ENCODE measurements around the gene GBF1. TPM values are rescaled to one million over a fixed set of nuclear protein-coding genes. Genes with fewer than 3 reads are reported as not detected.

GBF1 gene
- total and polyA plus RNA-seq, 10 of the 15 experiments (the other 5 are each of a cell fraction or from before 2014, with no cell fraction given), result 0.82 to 42.0 (median 21.8) TPM

DNA sequence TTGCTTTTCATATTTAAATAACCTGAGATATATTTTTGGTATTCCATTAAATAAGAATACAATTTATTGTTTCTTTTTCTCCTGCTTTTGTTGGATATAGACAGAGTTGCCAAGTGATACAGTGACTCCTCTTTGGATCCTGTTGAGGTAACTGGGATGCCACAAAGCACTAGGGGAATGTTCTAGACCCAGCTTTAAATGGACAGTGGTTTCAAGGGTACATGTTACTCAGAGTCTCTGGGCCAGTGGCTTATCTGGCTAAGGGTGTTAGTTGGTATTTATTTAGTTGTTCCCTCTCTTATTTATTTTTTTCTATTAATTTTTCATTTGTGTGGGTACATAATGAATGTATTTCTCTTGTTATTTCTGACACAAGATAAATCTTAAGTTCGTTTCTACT lies 9.1 kb downstream of the GBF1 start:
- WGBS (ENCODE audit: insufficient coverage, insufficient replicate concordance, low lambda C conversion rate, missing lambda C conversion rate), result 52% methylated on average over 1 of the region's 1 CpG
- ChIA-PET CTCF (interaction anchor here (1.0 to 1.8 kb wide), 5 partner anchors 12 to 25 kb away, joined by 3 to 8 read pairs (median 4); no protein-coding TSS in a partner anchor), SMC1A (ENCODE audit: uncharacterized antibody, unreplicated experiment) (interaction anchor here (1.4 to 5.5 kb wide), 2 partner anchors 13 to 98 kb away, joined by 3 to 18 read pairs; no protein-coding TSS in a partner anchor), POLR2A (interaction anchor here (1.3 to 1.9 kb wide), 2 partner anchors 10 to 12 kb away, joined by 4 to 5 read pairs; no protein-coding TSS in a partner anchor), RAD21 (ENCODE audit: unreplicated experiment) (interaction anchor here (1.7 kb wide), 1 partner anchor 23 kb away, joined by 4 read pairs; no protein-coding TSS in a partner anchor)
- Histone ChIP-seq H3K9ac (ENCODE audit: control insufficient read depth, insufficient read depth, low read length) (no peak overlapping the region), H3K4me3 (no peak overlapping the region), H3K4me2 (ENCODE audit: control insufficient read depth, insufficient read depth) (no peak overlapping the region), H3K36me3 (ENCODE audit: control insufficient read depth in 2 of 2, insufficient read depth in 2 of 2, low read length in 1 of 2) (peaks cover 0 to 8% of the 10 kb centered on the region in 2 experiments; a peak in 2 of 4 replicates), H3K4me1 (ENCODE audit: control insufficient read depth, insufficient read depth, low read length) (0 out of 2 replicates have a peak, but pooled peaks cover 4% of the 10 kb centered on the region), H2AFZ (ENCODE audit: control insufficient read depth, low read depth, low read length) (no peak overlapping the region), H3K27ac (ENCODE audit: control insufficient read depth, insufficient read depth) (no peak overlapping the region), H4K20me1 (ENCODE audit: control insufficient read depth, insufficient read depth) (no peaks in the 10 kb centered on the region), H3K27me3 (replicated peaks in 1 of 2; ENCODE audit: control insufficient read depth in 2 of 2, insufficient read depth in 2 of 2, low read length in 1 of 2) (no peaks in the 10 kb centered on the region), H3K79me2 (ENCODE audit: control insufficient read depth, insufficient read depth, low read length) (peaks cover 55% of the 10 kb centered on the region), H3K9me3 (replicated peaks; ENCODE audit: control insufficient read depth, insufficient read depth, low read length) (no peaks in the 10 kb centered on the region; the same call in 2 of the 3 replicates)
- DNase-seq (ENCODE audit: low read depth, low spot score) (no peak), FAIRE-seq (no peak), ATAC-seq (no peak)
- in situ Hi-C loops (cut with MboI) (no loop called here), intact Hi-C loops (cut with micrococcal nuclease; ENCODE audit: unreplicated experiment) (no loop called here)
- BruUV-seq (replicated peaks), result no TSS peak
- TF ChIP-seq, protein P1, sequence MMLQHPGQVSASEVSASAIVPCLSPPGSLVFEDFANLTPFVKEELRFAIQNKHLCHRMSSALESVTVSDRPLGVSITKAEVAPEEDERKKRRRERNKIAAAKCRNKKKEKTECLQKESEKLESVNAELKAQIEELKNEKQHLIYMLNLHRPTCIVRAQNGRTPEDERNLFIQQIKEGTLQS (IDR thresholded peaks at IDR 0.05; ENCODE audit: borderline replicate concordance, extremely low read depth, low read depth, low read length), result no peak
- no peak for TF ChIP-seq GATAD2B (conservative IDR thresholded peaks at IDR 0.05; ENCODE audit: low read depth)
- no peak for TF ChIP-seq MYB (IDR thresholded peaks at IDR 0.05; ENCODE audit: borderline replicate concordance, low read depth, low read length)
- TF ChIP-seq PAX8 (IDR thresholded peaks at IDR 0.05), result no peak
- TF ChIP-seq EED (IDR thresholded peaks at IDR 0.05; ENCODE audit: low read depth), result no peak
- TF ChIP-seq, protein P2, sequence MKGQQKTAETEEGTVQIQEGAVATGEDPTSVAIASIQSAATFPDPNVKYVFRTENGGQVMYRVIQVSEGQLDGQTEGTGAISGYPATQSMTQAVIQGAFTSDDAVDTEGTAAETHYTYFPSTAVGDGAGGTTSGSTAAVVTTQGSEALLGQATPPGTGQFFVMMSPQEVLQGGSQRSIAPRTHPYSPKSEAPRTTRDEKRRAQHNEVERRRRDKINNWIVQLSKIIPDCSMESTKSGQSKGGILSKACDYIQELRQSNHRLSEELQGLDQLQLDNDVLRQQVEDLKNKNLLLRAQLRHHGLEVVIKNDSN (IDR thresholded peaks at IDR 0.05; ENCODE audit: borderline replicate concordance, extremely low read length, insufficient read depth, low read depth, low read length), result no peak
- TF ChIP-seq HCFC1 (IDR thresholded peaks at IDR 0.05; ENCODE audit: low read length), result no peak
- TF ChIP-seq, protein P3, sequence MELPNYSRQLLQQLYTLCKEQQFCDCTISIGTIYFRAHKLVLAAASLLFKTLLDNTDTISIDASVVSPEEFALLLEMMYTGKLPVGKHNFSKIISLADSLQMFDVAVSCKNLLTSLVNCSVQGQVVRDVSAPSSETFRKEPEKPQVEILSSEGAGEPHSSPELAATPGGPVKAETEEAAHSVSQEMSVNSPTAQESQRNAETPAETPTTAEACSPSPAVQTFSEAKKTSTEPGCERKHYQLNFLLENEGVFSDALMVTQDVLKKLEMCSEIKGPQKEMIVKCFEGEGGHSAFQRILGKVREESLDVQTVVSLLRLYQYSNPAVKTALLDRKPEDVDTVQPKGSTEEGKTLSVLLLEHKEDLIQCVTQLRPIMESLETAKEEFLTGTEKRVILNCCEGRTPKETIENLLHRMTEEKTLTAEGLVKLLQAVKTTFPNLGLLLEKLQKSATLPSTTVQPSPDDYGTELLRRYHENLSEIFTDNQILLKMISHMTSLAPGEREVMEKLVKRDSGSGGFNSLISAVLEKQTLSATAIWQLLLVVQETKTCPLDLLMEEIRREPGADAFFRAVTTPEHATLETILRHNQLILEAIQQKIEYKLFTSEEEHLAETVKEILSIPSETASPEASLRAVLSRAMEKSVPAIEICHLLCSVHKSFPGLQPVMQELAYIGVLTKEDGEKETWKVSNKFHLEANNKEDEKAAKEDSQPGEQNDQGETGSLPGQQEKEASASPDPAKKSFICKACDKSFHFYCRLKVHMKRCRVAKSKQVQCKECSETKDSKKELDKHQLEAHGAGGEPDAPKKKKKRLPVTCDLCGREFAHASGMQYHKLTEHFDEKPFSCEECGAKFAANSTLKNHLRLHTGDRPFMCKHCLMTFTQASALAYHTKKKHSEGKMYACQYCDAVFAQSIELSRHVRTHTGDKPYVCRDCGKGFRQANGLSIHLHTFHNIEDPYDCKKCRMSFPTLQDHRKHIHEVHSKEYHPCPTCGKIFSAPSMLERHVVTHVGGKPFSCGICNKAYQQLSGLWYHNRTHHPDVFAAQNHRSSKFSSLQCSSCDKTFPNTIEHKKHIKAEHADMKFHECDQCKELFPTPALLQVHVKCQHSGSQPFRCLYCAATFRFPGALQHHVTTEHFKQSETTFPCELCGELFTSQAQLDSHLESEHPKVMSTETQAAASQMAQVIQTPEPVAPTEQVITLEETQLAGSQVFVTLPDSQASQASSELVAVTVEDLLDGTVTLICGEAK (IDR thresholded peaks at IDR 0.05; ENCODE audit: borderline replicate concordance), result no peak
- no peak for TF ChIP-seq NFXL1 (IDR thresholded peaks at IDR 0.05; ENCODE audit: borderline replicate concordance)
- no peak for TF ChIP-seq SMAD5 (IDR thresholded peaks at IDR 0.05; ENCODE audit: low read depth)
- no peak for TF ChIP-seq ZNF207 (IDR thresholded peaks at IDR 0.05; ENCODE audit: borderline replicate concordance)
- TF ChIP-seq BACH1 (IDR thresholded peaks at IDR 0.05; ENCODE audit: borderline replicate concordance), result no peak
- TF ChIP-seq SIN3A (IDR thresholded peaks at IDR 0.05; ENCODE audit: low read depth, low read length), result no peak
- TF ChIP-seq, protein P4, sequence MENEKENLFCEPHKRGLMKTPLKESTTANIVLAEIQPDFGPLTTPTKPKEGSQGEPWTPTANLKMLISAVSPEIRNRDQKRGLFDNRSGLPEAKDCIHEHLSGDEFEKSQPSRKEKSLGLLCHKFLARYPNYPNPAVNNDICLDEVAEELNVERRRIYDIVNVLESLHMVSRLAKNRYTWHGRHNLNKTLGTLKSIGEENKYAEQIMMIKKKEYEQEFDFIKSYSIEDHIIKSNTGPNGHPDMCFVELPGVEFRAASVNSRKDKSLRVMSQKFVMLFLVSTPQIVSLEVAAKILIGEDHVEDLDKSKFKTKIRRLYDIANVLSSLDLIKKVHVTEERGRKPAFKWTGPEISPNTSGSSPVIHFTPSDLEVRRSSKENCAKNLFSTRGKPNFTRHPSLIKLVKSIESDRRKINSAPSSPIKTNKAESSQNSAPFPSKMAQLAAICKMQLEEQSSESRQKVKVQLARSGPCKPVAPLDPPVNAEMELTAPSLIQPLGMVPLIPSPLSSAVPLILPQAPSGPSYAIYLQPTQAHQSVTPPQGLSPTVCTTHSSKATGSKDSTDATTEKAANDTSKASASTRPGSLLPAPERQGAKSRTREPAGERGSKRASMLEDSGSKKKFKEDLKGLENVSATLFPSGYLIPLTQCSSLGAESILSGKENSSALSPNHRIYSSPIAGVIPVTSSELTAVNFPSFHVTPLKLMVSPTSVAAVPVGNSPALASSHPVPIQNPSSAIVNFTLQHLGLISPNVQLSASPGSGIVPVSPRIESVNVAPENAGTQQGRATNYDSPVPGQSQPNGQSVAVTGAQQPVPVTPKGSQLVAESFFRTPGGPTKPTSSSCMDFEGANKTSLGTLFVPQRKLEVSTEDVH (IDR thresholded peaks at IDR 0.05; ENCODE audit: low read depth, partially characterized antibody), result no peak
- no peak for TF ChIP-seq HDAC6 (IDR thresholded peaks at IDR 0.05; ENCODE audit: unreplicated experiment)

Data from GM12878 (cell line).